ENCODE results near the gene TTC38.
A peak's percentile ranks its signal among the peaks of the same experiment; 100 is the strongest.

Gene TTC38

GRCh38 chr22:46335201-46336118 lies 67.7 kb downstream of the TTC38 start, which contains the start of gene TRMU:
Gene TRMU, plus strand, starts transcription at chr22:46335714. Its CDS starts 51 bp downstream, at chr22:46335765.
- DNase-seq: peak; percentile 47 to 84 (median 52)

- DNase-seq: no peak
Observed at GRCh38 chr22:46336119-46337078, 68.6 kb downstream of the TTC38 start.

- DNase-seq: no peak
Observed at GRCh38 chr22:46337870-46338269, 70.1 kb downstream of the TTC38 start.

GRCh38 chr22:46338636-46339035 lies 70.8 kb downstream of the TTC38 start:
- DNase-seq: no peak

GRCh38 chr22:46339956-46340355 lies 72.1 kb downstream of the TTC38 start:
- no peak for DNase-seq

GRCh38 chr22:46340676-46341075 lies 72.9 kb downstream of the TTC38 start:
- DNase-seq: no peak
